Loucy (cell line): Measurements from ENCODE around the gene PPM1F.

Experiments used
- H2AFZ ChIP-seq: fragments of 200-600 bp; sonication (generic); 2 replicates; pipeline ENCODE4 v1.6.0; 2016; ENCODE audit warnings: antibody characterized with exemption, mild to moderate bottlenecking, low read length, moderate library complexity
- H3F3A ChIP-seq: fragments of 200-600 bp; 2 replicates; pipeline ENCODE4 v1.6.0; 2016; ENCODE audit warnings: antibody characterized with exemption, low read depth, mild to moderate bottlenecking
- H3K27me3 ChIP-seq: fragments of 200-600 bp; sonication (generic); 2 replicates; pipeline ENCODE4 v1.6.1; 2014; ENCODE audit warnings: low read length, mild to moderate bottlenecking; ENCODE audit not compliant: insufficient read depth, poor library complexity, severe bottlenecking
- H3K36me3 ChIP-seq: fragments of 200-600 bp; sonication (generic); 2 replicates; pipeline ENCODE4 v1.6.1; 2016; ENCODE audit warnings: low read length; ENCODE audit not compliant: insufficient read depth
- H3K4me1 ChIP-seq: fragments of 200-600 bp; sonication (generic); 2 replicates; pipeline ENCODE4 v1.5.1; 2014; ENCODE audit warnings: low read length, mild to moderate bottlenecking; ENCODE audit not compliant: insufficient read depth, poor library complexity, severe bottlenecking
- H3K4me2 ChIP-seq: fragments of 200-600 bp; sonication (generic); 2 replicates; pipeline ENCODE4 v1.6.0; 2014; ENCODE audit warnings: antibody characterized with exemption, low read length, low read depth, mild to moderate bottlenecking; ENCODE audit not compliant: poor library complexity, severe bottlenecking
- H3K4me3 ChIP-seq: fragments of 200-600 bp; sonication (generic); 2 replicates; pipeline ENCODE4 v1.5.1; 2014; ENCODE audit warnings: low read length, mild to moderate bottlenecking, mixed read lengths; ENCODE audit not compliant: poor library complexity, severe bottlenecking
- H3K79me2 ChIP-seq: fragments of 200-600 bp; sonication (generic); 2 replicates; pipeline ENCODE4 v1.6.1; 2014; ENCODE audit warnings: low read length; ENCODE audit not compliant: insufficient read depth
- H3K9ac ChIP-seq: fragments of 200-600 bp; sonication (generic); 2 replicates; pipeline ENCODE4 v1.6.0; 2014; ENCODE audit warnings: mild to moderate bottlenecking, low read depth, low read length, moderate library complexity; ENCODE audit not compliant: poor library complexity, severe bottlenecking
- H3K9me2 ChIP-seq: fragments of 200-600 bp; sonication (generic); replicated peaks from 2 replicates; pipeline ENCODE4 v1.6.1; 2016; ENCODE audit warnings: low read depth, low read length, mixed read lengths
- H3K9me3 ChIP-seq: fragments of 200-600 bp; sonication (generic); 2 replicates; pipeline ENCODE4 v1.6.1; 2014; ENCODE audit warnings: mild to moderate bottlenecking, antibody characterized with exemption, low read length, low read depth; ENCODE audit not compliant: insufficient read depth
- H4K20me1 ChIP-seq: fragments of 200-600 bp; sonication (generic); 2 replicates; pipeline ENCODE4 v1.6.0; 2014; ENCODE audit warnings: antibody characterized with exemption, low read length, mild to moderate bottlenecking; ENCODE audit not compliant: insufficient read depth, poor library complexity, severe bottlenecking
- EZH2phosphoT487 ChIP-seq: fragments of 200-600 bp; IDR thresholded peaks from 2 replicates; pipeline ENCODE4 v1.6.1; 2018; ENCODE audit warnings: antibody characterized with exemption, mild to moderate bottlenecking, moderate library complexity, borderline replicate concordance
- TF ChIP-seq, protein P1 (sequence below): fragments of 200-600 bp; sonication (generic); conservative IDR thresholded peaks from 2 replicates; pipeline ENCODE4 v1.5.1; 2014; ENCODE audit warnings: mild to moderate bottlenecking, antibody characterized with exemption, low read length

PPM1F gene

DNA sequence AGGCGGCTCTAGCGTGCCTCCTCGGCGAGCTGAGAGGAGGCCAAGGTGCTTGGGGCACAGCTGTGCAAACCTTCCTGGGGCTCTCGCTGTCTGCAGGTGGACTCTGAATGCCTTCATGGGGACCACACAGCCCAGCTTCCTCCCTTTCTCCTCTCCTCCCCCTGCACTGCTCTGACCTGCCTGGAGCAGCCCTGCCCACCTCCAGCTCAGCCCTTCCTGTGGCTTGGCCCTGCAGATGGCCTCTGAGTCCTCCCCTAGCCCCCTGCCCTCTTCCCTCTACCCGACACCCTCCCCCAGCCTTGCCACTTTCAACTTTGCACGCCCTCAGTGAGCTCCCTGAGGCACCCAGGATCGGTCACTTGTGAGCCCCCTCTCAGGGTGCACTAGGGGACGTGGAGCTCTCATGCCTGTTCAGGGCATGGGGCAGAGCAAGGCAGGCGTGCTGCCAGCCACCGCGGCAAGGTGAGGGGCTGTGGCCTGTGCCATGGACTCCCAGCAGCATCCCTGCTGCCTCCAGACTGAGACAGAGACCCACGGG lies 31.4 kb downstream of the PPM1F start:
- H3K4me2 ChIP-seq = no peak overlapping the region
- no peaks in the 10 kb centered on the region for H3K9me2 ChIP-seq
- no peaks in the 10 kb centered on the region for H3K27me3 ChIP-seq
- no peaks in the 10 kb centered on the region; the same call in 1 of the 2 replicates for H3K36me3 ChIP-seq
- no peak for TF ChIP-seq EZH2phosphoT487
- TF ChIP-seq, protein P1, sequence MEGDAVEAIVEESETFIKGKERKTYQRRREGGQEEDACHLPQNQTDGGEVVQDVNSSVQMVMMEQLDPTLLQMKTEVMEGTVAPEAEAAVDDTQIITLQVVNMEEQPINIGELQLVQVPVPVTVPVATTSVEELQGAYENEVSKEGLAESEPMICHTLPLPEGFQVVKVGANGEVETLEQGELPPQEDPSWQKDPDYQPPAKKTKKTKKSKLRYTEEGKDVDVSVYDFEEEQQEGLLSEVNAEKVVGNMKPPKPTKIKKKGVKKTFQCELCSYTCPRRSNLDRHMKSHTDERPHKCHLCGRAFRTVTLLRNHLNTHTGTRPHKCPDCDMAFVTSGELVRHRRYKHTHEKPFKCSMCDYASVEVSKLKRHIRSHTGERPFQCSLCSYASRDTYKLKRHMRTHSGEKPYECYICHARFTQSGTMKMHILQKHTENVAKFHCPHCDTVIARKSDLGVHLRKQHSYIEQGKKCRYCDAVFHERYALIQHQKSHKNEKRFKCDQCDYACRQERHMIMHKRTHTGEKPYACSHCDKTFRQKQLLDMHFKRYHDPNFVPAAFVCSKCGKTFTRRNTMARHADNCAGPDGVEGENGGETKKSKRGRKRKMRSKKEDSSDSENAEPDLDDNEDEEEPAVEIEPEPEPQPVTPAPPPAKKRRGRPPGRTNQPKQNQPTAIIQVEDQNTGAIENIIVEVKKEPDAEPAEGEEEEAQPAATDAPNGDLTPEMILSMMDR = no peak
- no peak overlapping the region for H3K4me3 ChIP-seq
- H3K79me2 ChIP-seq = no peaks in the 10 kb centered on the region
- H3K9me3 ChIP-seq = no peaks in the 10 kb centered on the region
- no peaks in the 10 kb centered on the region for H3K4me1 ChIP-seq
- H3K9ac ChIP-seq = no peak overlapping the region
- no peak overlapping the region for H2AFZ ChIP-seq
- no peaks in the 10 kb centered on the region for H3F3A ChIP-seq
- H4K20me1 ChIP-seq = no peaks in the 10 kb centered on the region

DNA sequence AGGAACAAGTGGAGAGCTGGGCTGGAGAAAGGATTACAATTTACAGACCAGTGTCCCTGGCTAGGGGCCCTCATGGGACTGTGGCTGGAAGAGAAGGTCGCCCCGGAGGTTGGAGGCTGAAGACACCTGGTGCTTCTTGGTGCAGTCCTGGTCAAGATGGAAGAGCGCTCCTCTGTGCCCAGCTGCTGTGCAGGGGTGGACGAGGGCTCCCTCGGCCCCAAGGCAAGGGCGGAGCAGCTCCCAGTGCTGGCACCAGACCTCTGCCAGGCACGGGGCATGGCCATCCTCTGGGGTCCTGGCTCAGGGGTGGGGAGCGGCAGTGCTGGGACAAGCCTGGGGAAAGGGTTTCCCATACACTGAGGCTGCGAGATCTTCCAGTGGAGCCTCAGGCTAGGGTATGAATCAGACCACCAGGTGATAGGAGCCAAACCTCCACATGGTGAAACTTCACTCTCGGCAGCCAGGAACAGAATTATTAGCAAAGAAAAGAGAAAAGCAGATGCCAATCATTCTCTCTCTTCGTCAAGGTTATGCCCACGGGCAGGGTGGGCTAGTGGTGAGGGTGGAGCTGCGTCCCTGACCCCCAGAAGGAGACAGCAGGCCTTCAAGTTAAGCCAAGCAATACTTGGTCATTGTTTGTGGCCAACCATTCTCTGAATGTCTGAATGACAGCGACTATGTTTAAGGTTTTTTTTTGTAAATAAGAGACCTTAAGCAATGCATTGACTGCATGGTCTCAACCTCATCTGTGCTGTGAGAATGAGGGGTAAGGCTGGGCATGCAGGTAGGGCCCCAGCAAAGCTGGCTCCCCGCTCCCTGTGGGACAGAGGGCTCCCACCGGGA lies 32.1 kb downstream of the PPM1F start:
- no peak overlapping the region for H2AFZ ChIP-seq
- H3K79me2 ChIP-seq = no peaks in the 10 kb centered on the region
- H3K9ac ChIP-seq = no peak overlapping the region
- no peaks in the 10 kb centered on the region for H3K9me3 ChIP-seq
- H3K4me2 ChIP-seq = no peak overlapping the region
- no peaks in the 10 kb centered on the region for H3K9me2 ChIP-seq
- no peaks in the 10 kb centered on the region for H3F3A ChIP-seq
- H4K20me1 ChIP-seq = no peaks in the 10 kb centered on the region
- TF ChIP-seq EZH2phosphoT487 = no peak
- no peaks in the 10 kb centered on the region for H3K27me3 ChIP-seq
- H3K4me1 ChIP-seq = no peaks in the 10 kb centered on the region
- H3K36me3 ChIP-seq = no peaks in the 10 kb centered on the region; the same call in 1 of the 2 replicates
- H3K4me3 ChIP-seq = no peak overlapping the region

DNA sequence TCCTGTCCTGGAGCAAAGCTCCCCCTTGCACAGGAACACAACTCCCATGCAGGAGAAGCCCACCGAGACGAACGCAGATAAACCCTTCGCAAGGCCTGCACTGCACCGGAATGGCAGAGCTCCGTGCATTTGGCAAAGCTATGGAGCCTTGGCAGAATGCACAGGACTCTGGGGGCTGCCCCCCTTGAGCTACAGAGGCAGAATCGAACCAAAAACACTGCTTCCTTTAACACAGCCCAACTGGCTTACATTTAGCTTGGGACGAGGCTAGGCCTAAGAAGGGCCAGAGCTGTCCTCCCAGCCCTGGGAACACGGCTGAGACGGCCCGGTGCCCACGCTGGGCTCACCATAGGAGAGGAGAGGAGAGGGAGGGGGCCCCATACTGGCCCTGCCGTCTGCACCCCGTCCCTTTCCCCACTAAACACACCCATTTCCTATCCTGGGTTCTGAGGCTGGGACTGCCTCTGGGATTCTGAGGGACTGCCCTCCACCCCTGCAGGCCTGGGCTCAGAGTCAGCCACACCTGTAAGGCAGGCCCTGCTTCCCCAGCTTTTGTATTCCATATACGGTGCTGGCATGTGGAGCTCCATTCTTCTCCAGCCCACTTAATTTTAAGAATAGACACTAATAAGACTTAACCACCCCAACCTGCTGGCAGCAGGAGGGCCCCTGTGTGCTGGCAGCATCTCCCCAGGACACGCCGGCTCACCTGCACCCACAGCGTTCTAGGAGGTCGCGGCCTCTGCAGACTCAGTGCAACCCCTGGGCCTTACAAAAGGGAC lies 32.9 kb downstream of the PPM1F start:
- no peak overlapping the region for H3K4me3 ChIP-seq
- H3K27me3 ChIP-seq = no peaks in the 10 kb centered on the region
- no peaks in the 10 kb centered on the region for H3F3A ChIP-seq
- TF ChIP-seq, protein P1 = no peak
- no peak for TF ChIP-seq EZH2phosphoT487
- no peaks in the 10 kb centered on the region for H3K4me1 ChIP-seq
- H3K9me2 ChIP-seq = no peaks in the 10 kb centered on the region
- no peaks in the 10 kb centered on the region for H3K36me3 ChIP-seq
- H3K9me3 ChIP-seq = no peaks in the 10 kb centered on the region
- no peak overlapping the region for H3K4me2 ChIP-seq
- H3K79me2 ChIP-seq = no peaks in the 10 kb centered on the region
- no peak overlapping the region for H2AFZ ChIP-seq
- H4K20me1 ChIP-seq = no peaks in the 10 kb centered on the region
- H3K9ac ChIP-seq = no peak overlapping the region
